Right ventricle myocardium inferior (tissue), 1 donor: ENCODE data around the gene EIF3J. TPM values are rescaled to one million over a fixed set of nuclear protein-coding genes. Genes with fewer than 3 reads are reported as not detected.
"Not testable (repeated sequence)": the region's sequence is repeated elsewhere in the genome, so short reads cannot be mapped to it uniquely, and the experiment has no call there.

Source experiments
- ATAC-seq: fragments of 200-7000 bp; cut with Tn5 transposase; one replicate; pipeline ENCODE4 v1.9.1; 2020; ENCODE audit warnings: mild to moderate bottlenecking, moderate library complexity
- DNase-seq: peaks from one replicate; pipeline ENCODE4 v3.0.0; 2021; ENCODE audit errors: missing footprints
- intact Hi-C: fragments of 100-400 bp; cut with DNase I; formaldehyde crosslinking; loops from one replicate; pipeline ENCODE4 v1.11.0; 2022
- long read RNA-seq: library from polyadenylated mRNA; unstranded; transcript quantifications from one replicate; pipeline ENCODE4 v2.0.0, GENCODE V29; 2021
- total RNA-seq: library from RNA; stranded (reverse); fragmentation: NEBNext Ultra II Directional; extraction: Animal tissue kit (Norgen Biotek cat#: 25700); gene quantifications from one replicate; pipeline ENCODE4 v1.2.1, GENCODE V29; 2021
- donor health status: DM: no; HTN: yes; CAD: no; lungs with severe emphysema.

The EIF3J gene
- total RNA-seq, result 104 TPM
- long read RNA-seq, transcript EIF3J-201 (8 exons, 2,569 nt), result major isoform, 34 of 42 reads
- long read RNA-seq, partial matches to known transcripts, result 5 of 42 reads
- long read RNA-seq, other reads (novel, unspliced or antisense), result 0 of 42 reads

- DNase-seq, result peak; percentile 98
- peak; percentile 97 for ATAC-seq
- intact Hi-C loops, result loop anchor here (1.0 kb wide), 1 partner anchor 110 kb away; the partner anchor contains the start of gene CTDSPL2
Measured at GRCh38 chr15:44536962-44537734, at the start of gene EIF3J. Gene EIF3J, plus strand, starts transcription at chr15:44537147. Its CDS starts 48 bp downstream, at chr15:44537195.

- DNase-seq, result no peak
- intact Hi-C loops, result no loop called here
- ATAC-seq, result no peak
Measured at GRCh38 chr15:44489464-44489863, 47.5 kb upstream of the EIF3J start.

GRCh38 chr15:44490622-44491021 lies 46.3 kb upstream of the EIF3J start:
- no peak for DNase-seq
- no peak for ATAC-seq
- intact Hi-C loops, result loop anchor here (10.0 kb wide), 1 partner anchor 56 kb away; no protein-coding TSS in a partner anchor

- intact Hi-C loops, result loop anchor here (10.0 kb wide), 1 partner anchor 57 kb away; no protein-coding TSS in a partner anchor
- no peak for ATAC-seq
- no peak for DNase-seq
Measured at GRCh38 chr15:44492040-44492439, 44.9 kb upstream of the EIF3J start.

- ATAC-seq (no peak), DNase-seq (no peak)
- intact Hi-C loops, result loop anchor here (10.0 kb wide), 1 partner anchor 58 kb away; no protein-coding TSS in a partner anchor
Measured at GRCh38 chr15:44492672-44493071, 44.3 kb upstream of the EIF3J start.

GRCh38 chr15:44495562-44495961 lies 41.4 kb upstream of the EIF3J start:
- no peak for ATAC-seq
- DNase-seq, result no peak
- intact Hi-C loops, result loop anchor here (10.0 kb wide), 1 partner anchor 61 kb away; no protein-coding TSS in a partner anchor

- no peak for DNase-seq
- ATAC-seq, result no peak
- intact Hi-C loops, result no loop called here
Measured at GRCh38 chr15:44500555-44500954, 36.4 kb upstream of the EIF3J start.

GRCh38 chr15:44501768-44502366 lies 35.1 kb upstream of the EIF3J start:
- intact Hi-C loops, result no loop called here
- no peak for ATAC-seq
- DNase-seq, result no peak

GRCh38 chr15:44516436-44516835 lies 20.5 kb upstream of the EIF3J start:
- ATAC-seq (no peak), DNase-seq (no peak)
- intact Hi-C loops, result no loop called here

- DNase-seq, result no peak
- intact Hi-C loops, result no loop called here
- no peak for ATAC-seq
Measured at GRCh38 chr15:44519537-44519936, 17.4 kb upstream of the EIF3J start.

- ATAC-seq (no peak), DNase-seq (no peak)
- intact Hi-C loops, result no loop called here
Measured at GRCh38 chr15:44525018-44525417, 11.9 kb upstream of the EIF3J start.

GRCh38 chr15:44527241-44527640 lies 9.7 kb upstream of the EIF3J start:
- intact Hi-C loops, result no loop called here
- ATAC-seq (no peak), DNase-seq (no peak)

GRCh38 chr15:44529864-44530604 lies 6.9 kb upstream of the EIF3J start:
- ATAC-seq, result no peak
- no peak for DNase-seq
- intact Hi-C loops, result no loop called here

- no peak for DNase-seq
- ATAC-seq, result no peak
- intact Hi-C loops, result no loop called here
Measured at GRCh38 chr15:44530653-44531052, 6.3 kb upstream of the EIF3J start.

- ATAC-seq, DNase-seq, intact Hi-C loops: not testable (repeated sequence)
Measured at GRCh38 chr15:44532275-44532674, 4.7 kb upstream of the EIF3J start.

GRCh38 chr15:44532689-44533088 lies 4.3 kb upstream of the EIF3J start:
- ATAC-seq (no peak), DNase-seq (no peak)
- intact Hi-C loops, result no loop called here

GRCh38 chr15:44535092-44535491 lies 1.9 kb upstream of the EIF3J start:
- ATAC-seq (no peak), DNase-seq (no peak)
- intact Hi-C loops, result no loop called here

- DNase-seq (peak; percentile 44), ATAC-seq (no peak)
- intact Hi-C loops, result loop anchor here (1.0 kb wide), 1 partner anchor 108 kb away; the partner anchor contains the start of gene CTDSPL2
Measured at GRCh38 chr15:44535523-44536301, 1.2 kb upstream of the EIF3J start.
